Testis (tissue), 2 donors: ENCODE results near the gene SRL.

Source experiments
- POLR2A ChIP-seq: fragments of 450-650 bp; IDR thresholded peaks from one replicate; pipeline ENCODE4 v1.6.1; 2017; ENCODE audit warnings: antibody characterized with exemption, mild to moderate bottlenecking, moderate library complexity
- TF ChIP-seq, protein P1 (sequence below), 3 experiments: fragments of 450-650 bp in 2 of 3; fragments of 200-600 bp in 1 of 3; sonication (generic) in 1 of 3; IDR thresholded peaks; one replicate each; pipeline ENCODE4 v1.5.1; 2016 to 2019; ENCODE audit warnings: antibody characterized with exemption in 3 of 3, mild to moderate bottlenecking in 2 of 3, moderate library complexity in 1 of 3

DNA sequence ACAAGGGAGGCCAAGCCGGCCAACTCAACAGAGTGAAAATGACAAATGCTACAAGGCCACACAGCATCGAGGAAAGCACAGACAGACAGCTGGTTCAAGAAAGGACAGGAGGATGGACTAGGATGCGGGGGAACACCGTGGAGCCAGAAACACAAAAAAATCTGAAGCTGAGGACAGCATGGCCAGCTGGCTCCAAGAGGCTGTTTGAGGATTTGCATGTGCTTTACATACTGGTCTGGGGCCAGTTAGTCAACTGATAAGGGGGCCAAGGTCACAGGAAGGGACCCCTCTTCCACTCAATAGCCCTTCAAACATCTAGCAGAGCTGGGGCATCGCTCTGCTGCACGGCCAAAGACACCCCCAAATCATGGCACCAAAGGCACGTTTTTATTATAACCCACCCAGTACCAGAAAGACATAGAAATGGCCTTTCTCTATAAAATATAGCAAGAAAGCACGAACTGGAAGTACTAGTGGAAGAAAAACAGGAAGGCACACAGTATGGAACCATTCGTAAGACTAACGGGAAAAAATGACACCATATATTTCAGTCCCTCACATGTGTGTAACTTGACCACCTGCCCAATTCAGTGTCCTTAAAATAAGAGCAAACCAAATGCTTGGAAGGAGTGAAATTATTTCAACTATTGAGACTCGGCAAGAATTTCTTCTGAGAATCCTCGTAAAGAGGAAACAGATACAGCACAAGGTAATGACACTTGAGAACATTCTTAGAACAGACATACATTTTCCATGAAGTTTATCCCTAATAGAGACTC, 7.8 kb upstream of the SRL start:
- TF ChIP-seq, protein P1, sequence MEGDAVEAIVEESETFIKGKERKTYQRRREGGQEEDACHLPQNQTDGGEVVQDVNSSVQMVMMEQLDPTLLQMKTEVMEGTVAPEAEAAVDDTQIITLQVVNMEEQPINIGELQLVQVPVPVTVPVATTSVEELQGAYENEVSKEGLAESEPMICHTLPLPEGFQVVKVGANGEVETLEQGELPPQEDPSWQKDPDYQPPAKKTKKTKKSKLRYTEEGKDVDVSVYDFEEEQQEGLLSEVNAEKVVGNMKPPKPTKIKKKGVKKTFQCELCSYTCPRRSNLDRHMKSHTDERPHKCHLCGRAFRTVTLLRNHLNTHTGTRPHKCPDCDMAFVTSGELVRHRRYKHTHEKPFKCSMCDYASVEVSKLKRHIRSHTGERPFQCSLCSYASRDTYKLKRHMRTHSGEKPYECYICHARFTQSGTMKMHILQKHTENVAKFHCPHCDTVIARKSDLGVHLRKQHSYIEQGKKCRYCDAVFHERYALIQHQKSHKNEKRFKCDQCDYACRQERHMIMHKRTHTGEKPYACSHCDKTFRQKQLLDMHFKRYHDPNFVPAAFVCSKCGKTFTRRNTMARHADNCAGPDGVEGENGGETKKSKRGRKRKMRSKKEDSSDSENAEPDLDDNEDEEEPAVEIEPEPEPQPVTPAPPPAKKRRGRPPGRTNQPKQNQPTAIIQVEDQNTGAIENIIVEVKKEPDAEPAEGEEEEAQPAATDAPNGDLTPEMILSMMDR (IDR thresholded peaks at IDR 0.05), result no peak
- TF ChIP-seq POLR2A, result no peak
